SKM-1 (cell line): ENCODE measurements around the gene DUS2.
"Not testable (repeated sequence)": the region's sequence is repeated elsewhere in the genome, so short reads cannot be mapped to it uniquely, and the experiment has no call there.

Source experiments
- DNase-seq: peaks from one replicate; lab custom pipeline; 2025; ENCODE audit not compliant: unreplicated experiment; lab: John Stamatoyannopoulos, UW

Gene DUS2

GRCh38 chr16:67998779-67999688, 24.1 kb upstream of the DUS2 start, which contains the start of gene DPEP2:
Gene DPEP2 (minus strand): TSS chr16:67999484. CDS start chr16:67993212, 6,272 bp downstream.
- peak; percentile 77 for DNase-seq

- peak; percentile 45 for DNase-seq
Measured at GRCh38 chr16:67999985-68000384, 23.1 kb upstream of the DUS2 start.

- DNase-seq = no peak
Measured at GRCh38 chr16:68000450-68000849, 22.6 kb upstream of the DUS2 start.

- DNase-seq = no peak
Measured at GRCh38 chr16:68003031-68003430, 20.1 kb upstream of the DUS2 start.

GRCh38 chr16:68005211-68005610, 17.9 kb upstream of the DUS2 start:
- no peak for DNase-seq

GRCh38 chr16:68005786-68006286, 17.2 kb upstream of the DUS2 start:
- peak; percentile 89 for DNase-seq

- DNase-seq = no peak
Measured at GRCh38 chr16:68009157-68009735, 13.8 kb upstream of the DUS2 start.

- not testable (repeated sequence) for DNase-seq
Measured at GRCh38 chr16:68009872-68010271, 13.2 kb upstream of the DUS2 start.

- DNase-seq = peak; percentile 72
Measured at GRCh38 chr16:68013440-68013839, 9.6 kb upstream of the DUS2 start.

- no peak for DNase-seq
Measured at GRCh38 chr16:68015681-68016080, 7.4 kb upstream of the DUS2 start, which contains the start of gene DPEP2NB. Gene DPEP2NB (minus strand): TSS chr16:68015911. CDS start chr16:68015770, 141 bp downstream.

GRCh38 chr16:68019167-68019680, 3.9 kb upstream of the DUS2 start:
- no peak for DNase-seq

GRCh38 chr16:68021490-68021889, 1.6 kb upstream of the DUS2 start:
- DNase-seq = no peak

GRCh38 chr16:68022278-68022727, 781 bp upstream of the DUS2 start:
- DNase-seq = no peak

- no peak for DNase-seq
Measured at GRCh38 chr16:68028996-68029395, 5.9 kb downstream of the DUS2 start.

GRCh38 chr16:68030108-68030507, 7.0 kb downstream of the DUS2 start:
- not testable (repeated sequence) for DNase-seq

- no peak for DNase-seq
Measured at GRCh38 chr16:68031951-68032350, 8.9 kb downstream of the DUS2 start.

GRCh38 chr16:68033101-68033500, 10.0 kb downstream of the DUS2 start:
- DNase-seq = no peak

GRCh38 chr16:68035227-68035626, 12.1 kb downstream of the DUS2 start:
- DNase-seq = no peak

GRCh38 chr16:68037841-68038597, 14.9 kb downstream of the DUS2 start:
- DNase-seq = no peak

GRCh38 chr16:68040506-68041288, 17.6 kb downstream of the DUS2 start:
- DNase-seq = peak; percentile 63
